Mammary epithelial cell (primary cell): Measurements from ENCODE around the gene SMIM7.

ENCODE experiments used
- EZH2 ChIP-seq: IDR thresholded peaks from 2 replicates; pipeline ENCODE4 v1.6.1; 2012; ENCODE audit warnings: low read length, inconsistent platforms, borderline replicate concordance
- TF ChIP-seq, protein P1 (sequence below), 2 donors: IDR thresholded peaks in 1 of 2; conservative IDR thresholded peaks in 1 of 2; 2 replicates each; pipeline ENCODE4 v1.5.1; 2011 to 2012; ENCODE audit warnings: inconsistent platforms in 2 of 2, low read length in 2 of 2, mild to moderate bottlenecking in 2 of 2, control low read depth in 1 of 2, low read depth in 1 of 2; ENCODE audit not compliant: insufficient read depth in 1 of 2; ENCODE audit errors: extremely low read depth in 1 of 2

DNA sequence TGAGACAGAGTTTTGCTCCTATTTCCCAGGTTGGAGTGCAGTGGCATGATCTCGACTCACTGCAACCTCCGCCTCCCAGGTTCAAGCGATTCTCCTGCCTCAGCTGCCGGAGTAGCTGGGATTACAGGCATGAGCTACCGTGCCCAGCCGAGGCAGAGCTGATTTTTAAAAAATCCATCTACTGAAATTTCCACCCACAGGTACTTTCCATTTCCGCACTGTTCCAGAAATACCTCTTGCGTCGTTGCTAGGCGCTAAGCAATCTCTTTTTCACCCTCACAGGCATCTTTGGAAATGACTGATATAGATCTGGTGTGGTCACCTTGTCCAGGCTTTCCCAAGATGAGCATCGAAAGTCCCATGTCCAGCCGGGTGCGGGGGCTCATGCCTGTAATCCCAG lies 10.3 kb upstream of the SMIM7 start:
- TF ChIP-seq, protein P1, sequence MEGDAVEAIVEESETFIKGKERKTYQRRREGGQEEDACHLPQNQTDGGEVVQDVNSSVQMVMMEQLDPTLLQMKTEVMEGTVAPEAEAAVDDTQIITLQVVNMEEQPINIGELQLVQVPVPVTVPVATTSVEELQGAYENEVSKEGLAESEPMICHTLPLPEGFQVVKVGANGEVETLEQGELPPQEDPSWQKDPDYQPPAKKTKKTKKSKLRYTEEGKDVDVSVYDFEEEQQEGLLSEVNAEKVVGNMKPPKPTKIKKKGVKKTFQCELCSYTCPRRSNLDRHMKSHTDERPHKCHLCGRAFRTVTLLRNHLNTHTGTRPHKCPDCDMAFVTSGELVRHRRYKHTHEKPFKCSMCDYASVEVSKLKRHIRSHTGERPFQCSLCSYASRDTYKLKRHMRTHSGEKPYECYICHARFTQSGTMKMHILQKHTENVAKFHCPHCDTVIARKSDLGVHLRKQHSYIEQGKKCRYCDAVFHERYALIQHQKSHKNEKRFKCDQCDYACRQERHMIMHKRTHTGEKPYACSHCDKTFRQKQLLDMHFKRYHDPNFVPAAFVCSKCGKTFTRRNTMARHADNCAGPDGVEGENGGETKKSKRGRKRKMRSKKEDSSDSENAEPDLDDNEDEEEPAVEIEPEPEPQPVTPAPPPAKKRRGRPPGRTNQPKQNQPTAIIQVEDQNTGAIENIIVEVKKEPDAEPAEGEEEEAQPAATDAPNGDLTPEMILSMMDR (conservative IDR thresholded peaks at IDR 0.05 in 1 of 2, IDR thresholded peaks at IDR 0.05 in 1 of 2; ENCODE audit: extremely low read depth in 1 of 2, insufficient read depth in 1 of 2, low read depth in 1 of 2, low read length in 2 of 2): no peak
- TF ChIP-seq EZH2: no peak
